Neural progenitor cell (in vitro differentiated cells): Measurements from ENCODE around the gene FADS6.

Experiments
- EZH2 ChIP-seq: fragments of 200-600 bp; sonication (generic); IDR thresholded peaks from 2 replicates; pipeline ENCODE4 v1.6.1; 2017; ENCODE audit warnings: antibody characterized with exemption, mild to moderate bottlenecking, moderate library complexity
- EZH2phosphoT487 ChIP-seq: fragments of 200-600 bp; sonication (generic); IDR thresholded peaks from 2 replicates; pipeline ENCODE4 v1.6.1; 2017; ENCODE audit warnings: antibody characterized with exemption
- TF ChIP-seq, protein P1 (sequence below): fragments of 200-600 bp; sonication (generic); IDR thresholded peaks from 2 replicates; pipeline ENCODE4 v1.5.1; 2017; ENCODE audit warnings: antibody characterized with exemption, mild to moderate bottlenecking

DNA sequence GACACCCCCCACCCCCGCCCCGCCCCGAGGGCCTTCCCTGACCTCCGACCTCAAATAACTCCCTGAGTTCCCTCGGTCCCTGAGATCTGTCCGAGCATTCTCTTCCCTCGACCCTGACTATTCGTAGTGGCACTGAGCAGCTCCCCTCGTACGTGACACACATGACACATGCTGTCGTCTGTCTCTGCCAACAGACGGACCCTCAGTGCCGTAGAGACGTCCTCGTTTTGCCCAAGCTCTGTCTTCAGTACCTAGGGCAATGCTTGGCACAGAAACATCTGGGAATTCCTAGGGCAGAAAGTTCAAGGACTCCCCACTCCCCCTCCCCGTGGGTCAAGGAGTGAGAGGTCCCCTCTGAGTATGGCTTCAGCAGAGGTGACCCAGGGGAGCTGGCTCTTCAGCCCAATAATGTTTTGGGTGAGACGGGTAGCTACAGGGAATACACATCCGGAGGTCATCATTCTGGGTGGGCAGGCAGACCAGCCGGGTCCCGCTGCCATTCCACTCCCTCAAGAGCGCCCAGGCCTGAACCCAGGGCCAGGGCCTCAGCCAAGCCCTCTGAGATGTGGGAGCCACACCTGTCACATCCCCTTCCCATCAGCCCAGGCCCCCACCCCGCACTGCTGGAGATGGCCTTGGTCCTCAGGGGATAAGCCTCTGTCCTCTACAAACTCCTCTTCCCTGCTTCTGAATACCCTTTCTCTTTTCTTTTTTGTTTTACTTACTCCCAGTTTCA is 671 bp upstream of the FADS6 start:
- TF ChIP-seq, protein P1, sequence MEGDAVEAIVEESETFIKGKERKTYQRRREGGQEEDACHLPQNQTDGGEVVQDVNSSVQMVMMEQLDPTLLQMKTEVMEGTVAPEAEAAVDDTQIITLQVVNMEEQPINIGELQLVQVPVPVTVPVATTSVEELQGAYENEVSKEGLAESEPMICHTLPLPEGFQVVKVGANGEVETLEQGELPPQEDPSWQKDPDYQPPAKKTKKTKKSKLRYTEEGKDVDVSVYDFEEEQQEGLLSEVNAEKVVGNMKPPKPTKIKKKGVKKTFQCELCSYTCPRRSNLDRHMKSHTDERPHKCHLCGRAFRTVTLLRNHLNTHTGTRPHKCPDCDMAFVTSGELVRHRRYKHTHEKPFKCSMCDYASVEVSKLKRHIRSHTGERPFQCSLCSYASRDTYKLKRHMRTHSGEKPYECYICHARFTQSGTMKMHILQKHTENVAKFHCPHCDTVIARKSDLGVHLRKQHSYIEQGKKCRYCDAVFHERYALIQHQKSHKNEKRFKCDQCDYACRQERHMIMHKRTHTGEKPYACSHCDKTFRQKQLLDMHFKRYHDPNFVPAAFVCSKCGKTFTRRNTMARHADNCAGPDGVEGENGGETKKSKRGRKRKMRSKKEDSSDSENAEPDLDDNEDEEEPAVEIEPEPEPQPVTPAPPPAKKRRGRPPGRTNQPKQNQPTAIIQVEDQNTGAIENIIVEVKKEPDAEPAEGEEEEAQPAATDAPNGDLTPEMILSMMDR: no peak
- TF ChIP-seq EZH2 (no peak), EZH2phosphoT487 (no peak)
